Measurements from ENCODE around the gene PPM1H.

GRCh38 chr12:62903151-62903550 lies 31.8 kb downstream of the PPM1H start:
- TF ChIP-seq, protein P1, sequence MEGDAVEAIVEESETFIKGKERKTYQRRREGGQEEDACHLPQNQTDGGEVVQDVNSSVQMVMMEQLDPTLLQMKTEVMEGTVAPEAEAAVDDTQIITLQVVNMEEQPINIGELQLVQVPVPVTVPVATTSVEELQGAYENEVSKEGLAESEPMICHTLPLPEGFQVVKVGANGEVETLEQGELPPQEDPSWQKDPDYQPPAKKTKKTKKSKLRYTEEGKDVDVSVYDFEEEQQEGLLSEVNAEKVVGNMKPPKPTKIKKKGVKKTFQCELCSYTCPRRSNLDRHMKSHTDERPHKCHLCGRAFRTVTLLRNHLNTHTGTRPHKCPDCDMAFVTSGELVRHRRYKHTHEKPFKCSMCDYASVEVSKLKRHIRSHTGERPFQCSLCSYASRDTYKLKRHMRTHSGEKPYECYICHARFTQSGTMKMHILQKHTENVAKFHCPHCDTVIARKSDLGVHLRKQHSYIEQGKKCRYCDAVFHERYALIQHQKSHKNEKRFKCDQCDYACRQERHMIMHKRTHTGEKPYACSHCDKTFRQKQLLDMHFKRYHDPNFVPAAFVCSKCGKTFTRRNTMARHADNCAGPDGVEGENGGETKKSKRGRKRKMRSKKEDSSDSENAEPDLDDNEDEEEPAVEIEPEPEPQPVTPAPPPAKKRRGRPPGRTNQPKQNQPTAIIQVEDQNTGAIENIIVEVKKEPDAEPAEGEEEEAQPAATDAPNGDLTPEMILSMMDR (conservative IDR thresholded peaks at IDR 0.05): no peak
- TF ChIP-seq ZFX (IDR thresholded peaks at IDR 0.05): no peak

Data from C4-2B (cell line).